Renal pelvis (tissue), 4 donors: ENCODE results near the gene RNU1-2. TPM values are rescaled to one million over a fixed set of nuclear protein-coding genes. Genes with fewer than 3 reads are reported as not detected.
"Not testable (repeated sequence)": the region's sequence is repeated elsewhere in the genome, so short reads cannot be mapped to it uniquely, and the experiment has no call there.

Experiments used
- DNase-seq: peaks from one replicate; pipeline ENCODE4 v3.0.0-alpha.2; 2013
- polyA plus RNA-seq, 3 donors: library from polyadenylated mRNA; unstranded; fragments of 120-200 nt; gene quantifications; one replicate each; pipeline ENCODE4 v1.2.1, GENCODE V29; 2013; ENCODE audit not compliant: insufficient read length in 3 of 3

Gene RNU1-2
- polyA plus RNA-seq, 3 donors, result not detected

DNA sequence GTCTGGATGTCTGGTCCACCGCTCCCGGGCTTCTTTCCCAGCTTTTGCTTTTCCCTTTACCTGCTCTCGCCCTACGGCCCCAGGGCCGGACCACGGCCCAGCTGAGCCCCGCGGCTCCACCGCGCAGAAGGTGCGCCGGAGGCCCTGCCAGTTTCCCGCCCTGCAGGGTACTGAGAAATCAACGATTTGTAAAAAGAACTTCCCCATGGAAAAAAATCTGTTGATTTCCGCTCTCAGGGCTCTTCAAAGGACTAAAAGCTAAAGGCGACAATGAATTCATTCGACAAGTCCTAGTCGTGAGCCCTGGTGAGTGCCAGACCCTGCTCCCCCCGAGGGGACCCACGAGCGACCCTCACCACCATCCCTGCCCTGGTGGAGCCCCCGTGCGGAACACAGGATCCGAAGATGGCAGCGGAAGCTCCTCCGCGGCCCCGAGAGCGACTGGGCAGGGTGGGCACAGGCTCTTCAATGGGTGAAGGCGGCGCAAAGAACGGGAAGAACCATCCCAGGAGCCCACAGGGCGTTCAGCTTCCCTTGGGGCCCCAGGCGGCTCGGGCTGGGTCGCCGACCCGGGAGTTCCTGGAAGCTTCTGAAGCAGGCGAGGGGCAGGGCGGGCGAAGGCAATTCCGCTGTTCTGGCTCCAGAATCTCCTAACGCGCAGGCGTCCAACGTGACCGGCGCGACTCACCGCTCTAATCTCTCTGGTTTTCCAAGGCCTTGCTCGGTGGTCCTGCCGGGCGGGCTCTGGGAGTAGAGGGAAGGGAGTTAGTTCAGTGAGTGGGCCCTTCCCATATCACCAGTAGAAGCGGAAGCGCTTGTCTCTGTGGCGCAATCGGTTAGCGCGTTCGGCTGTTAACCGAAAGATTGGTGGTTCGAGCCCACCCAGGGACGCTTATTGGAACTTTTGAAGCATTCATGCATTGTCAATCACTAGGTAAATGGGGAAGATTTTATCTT lies 6.6 kb upstream of the RNU1-2 start:
- DNase-seq, result peak; percentile 85

- not testable (repeated sequence) for DNase-seq
Observed at GRCh38 chr1:16890539-16891021, 5.2 kb upstream of the RNU1-2 start.

DNA sequence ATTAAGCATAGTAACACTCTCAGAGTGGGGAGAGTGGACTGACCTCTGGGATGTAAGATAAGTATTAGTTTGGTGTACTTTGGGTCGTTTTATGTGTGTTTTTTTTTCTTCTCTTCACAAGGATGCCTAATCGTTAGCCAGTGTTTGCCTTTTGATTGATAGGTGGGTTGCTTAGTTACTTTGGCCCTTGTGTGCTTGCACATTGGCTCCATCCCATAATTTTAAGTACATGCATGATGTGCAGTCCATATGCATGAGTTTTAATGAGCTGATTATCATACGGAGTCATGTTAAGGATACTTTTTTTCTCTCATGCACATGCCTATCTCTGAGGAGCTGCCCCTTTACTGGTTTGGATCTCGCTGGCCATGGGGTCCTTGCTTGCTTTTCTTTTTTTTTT lies 4.7 kb upstream of the RNU1-2 start:
- DNase-seq, result not testable (repeated sequence)

GRCh38 chr1:16892978-16893525 lies 2.7 kb upstream of the RNU1-2 start:
- DNase-seq, result not testable (repeated sequence)

- not testable (repeated sequence) for DNase-seq
Observed at GRCh38 chr1:16893796-16894195, 2.0 kb upstream of the RNU1-2 start.

DNA sequence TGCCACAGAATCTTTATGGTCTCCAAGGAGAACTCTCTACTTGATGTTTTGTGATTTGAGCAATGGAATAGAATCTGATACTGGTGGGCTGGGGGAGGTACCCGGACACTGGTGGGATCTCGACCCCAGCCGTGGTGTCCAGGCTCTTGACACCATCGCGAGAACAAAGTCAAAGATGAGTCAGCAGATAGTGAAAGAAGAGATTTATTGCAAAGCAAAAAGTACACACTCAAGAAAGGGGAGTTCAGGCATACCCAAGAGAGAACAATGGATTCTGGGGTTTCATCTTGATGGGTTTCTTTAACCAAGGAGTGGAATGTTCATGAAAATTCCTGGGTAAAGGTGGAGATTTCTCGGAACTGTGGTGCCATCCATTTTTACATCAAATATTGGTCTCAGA lies 1.4 kb upstream of the RNU1-2 start:
- DNase-seq, result not testable (repeated sequence)

DNA sequence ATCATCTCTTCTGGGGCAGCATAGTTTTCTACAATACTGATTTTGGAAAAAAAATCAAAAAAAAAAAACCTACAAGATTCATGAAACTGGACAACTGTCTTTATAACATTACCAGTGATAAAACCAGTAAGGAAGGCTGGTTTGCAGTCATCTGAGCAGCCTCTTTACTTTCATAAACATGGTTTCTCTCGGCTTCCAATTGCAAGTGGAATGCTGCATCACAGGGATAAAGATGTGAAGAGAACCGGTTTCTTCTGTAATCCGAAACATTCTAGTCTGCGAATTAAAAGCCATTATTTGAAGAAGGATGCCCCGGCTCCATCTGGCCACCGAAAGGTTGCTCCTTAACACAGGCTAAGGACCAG lies 565 bp upstream of the RNU1-2 start:
- DNase-seq, result not testable (repeated sequence)

DNA sequence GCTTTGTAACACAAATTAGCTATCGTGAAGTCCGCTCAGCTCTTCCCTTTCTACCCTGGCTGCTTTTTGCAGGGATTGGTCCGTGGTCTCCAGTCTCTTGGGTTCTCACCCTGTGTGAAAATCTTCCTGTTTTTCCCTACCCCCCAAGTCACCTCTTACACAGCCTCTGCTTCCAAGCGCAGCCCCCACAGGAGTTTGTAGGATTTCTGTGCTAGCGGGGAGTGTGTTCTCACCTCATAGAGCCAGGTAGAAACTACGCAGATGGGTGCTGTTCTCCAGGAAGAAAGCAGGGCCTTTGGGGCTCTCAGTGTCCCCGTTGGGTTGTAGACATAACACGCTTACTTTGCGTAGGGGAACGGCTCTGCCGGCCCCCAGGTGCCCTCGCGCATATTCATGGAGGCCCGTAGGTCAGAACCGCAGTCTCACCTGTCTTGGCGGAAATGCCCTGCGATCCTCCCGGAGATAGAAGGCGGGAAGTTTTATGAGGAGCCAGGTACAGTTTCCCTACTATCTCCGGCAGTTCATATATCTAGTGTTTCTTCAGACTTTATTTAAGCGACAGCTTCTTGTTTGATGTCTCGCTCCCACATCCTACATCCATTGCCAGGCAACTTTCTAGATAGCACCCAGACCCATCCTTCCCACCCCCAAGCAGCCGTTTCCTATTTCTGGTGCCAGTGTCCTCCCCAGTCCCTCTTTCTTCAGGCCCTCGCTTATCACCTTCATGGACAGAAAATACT lies 706 bp downstream of the RNU1-2 start:
- not testable (repeated sequence) for DNase-seq

DNA sequence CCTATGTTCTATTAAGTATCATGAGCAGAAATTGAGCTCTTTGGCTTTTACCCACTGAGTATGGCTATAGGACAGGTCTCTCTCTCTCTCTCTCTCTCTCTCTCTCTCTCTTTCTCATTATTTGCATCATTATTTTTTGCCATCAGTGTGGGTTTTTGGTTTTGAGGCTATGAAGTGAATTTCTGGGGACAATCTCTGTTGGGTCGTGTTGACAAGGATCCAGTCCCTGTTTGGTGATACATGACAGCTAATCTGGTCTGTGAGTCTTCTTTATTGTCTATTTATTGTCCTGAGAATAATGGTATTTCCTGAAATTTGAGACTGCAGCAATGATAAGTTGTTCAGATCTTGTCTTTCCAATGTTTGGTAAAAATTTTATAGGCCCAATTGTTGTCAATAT lies 1.9 kb downstream of the RNU1-2 start:
- not testable (repeated sequence) for DNase-seq

GRCh38 chr1:16898298-16898697 lies 2.5 kb downstream of the RNU1-2 start:
- DNase-seq, result not testable (repeated sequence)

- not testable (repeated sequence) for DNase-seq
Observed at GRCh38 chr1:16899020-16899419, 3.2 kb downstream of the RNU1-2 start.

GRCh38 chr1:16900751-16901150 lies 5.0 kb downstream of the RNU1-2 start:
- DNase-seq, result no peak

- not testable (repeated sequence) for DNase-seq
Observed at GRCh38 chr1:16901371-16901770, 5.6 kb downstream of the RNU1-2 start.

GRCh38 chr1:16903054-16903453 lies 7.3 kb downstream of the RNU1-2 start:
- DNase-seq, result no peak

GRCh38 chr1:16903458-16903796 lies 7.6 kb downstream of the RNU1-2 start:
- DNase-seq, result no peak

DNA sequence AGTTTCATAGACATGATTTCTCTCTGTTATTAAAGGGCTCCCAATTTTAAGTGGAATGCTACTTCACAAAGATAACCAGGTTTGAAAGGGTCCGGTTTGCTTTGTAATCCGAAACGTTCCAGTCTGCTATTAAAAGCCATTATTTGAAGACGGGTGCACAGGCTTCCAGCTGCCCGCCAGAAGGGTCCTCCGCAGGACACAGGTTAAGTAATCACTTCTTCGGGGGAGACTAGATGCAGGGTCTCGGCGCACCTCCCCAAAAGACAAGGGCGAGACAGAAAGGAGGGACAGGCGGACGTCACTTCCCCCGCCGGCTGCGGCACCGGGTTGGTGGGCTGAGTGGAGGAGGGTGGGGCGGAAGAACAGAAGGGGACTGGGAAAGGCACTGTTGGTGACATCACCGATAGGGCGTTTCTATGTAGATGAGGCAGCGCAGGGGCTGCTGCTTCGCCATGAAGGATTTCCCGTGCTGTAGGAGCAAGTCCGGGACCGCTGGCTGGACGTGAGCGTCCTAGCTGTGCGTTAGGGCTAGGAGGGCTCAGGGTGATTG lies 8.9 kb downstream of the RNU1-2 start:
- DNase-seq, result peak; percentile 99

DNA sequence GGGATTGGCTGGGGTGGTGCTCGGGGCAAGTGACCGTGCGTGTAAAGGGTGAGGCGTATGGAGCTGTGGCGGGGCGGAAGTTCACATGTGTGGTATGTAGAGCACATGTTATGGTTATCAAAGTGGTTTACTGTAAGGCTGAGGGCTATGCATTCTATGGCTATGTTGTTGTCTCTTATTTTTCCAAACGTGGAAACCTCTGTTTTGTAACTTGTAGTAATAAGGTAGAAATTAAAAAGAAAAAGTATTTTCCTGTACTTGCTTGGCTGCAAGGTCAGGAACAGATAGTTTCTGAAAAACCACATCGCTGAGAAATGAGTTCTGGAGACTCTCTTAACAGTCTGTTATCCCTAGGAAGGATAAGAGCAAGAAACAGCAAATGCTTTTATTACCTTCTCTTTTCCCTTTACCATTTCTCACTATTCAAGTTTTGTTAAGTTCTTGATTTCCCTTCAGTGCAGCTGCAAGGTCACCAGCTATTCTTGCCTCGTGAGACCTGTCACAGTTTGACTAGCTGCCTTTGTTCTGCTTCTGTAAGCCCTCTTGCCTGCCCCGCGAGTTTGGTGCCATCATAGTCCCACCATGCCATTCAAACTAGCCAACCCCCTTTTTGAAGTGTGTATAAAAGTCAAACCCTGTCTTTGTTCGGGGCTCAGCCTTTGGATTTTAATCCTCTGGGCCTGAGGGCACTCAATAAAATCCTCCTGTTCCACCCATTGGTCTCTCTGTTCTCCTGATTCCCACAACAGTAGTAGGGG lies 9.5 kb downstream of the RNU1-2 start:
- DNase-seq, result no peak

DNA sequence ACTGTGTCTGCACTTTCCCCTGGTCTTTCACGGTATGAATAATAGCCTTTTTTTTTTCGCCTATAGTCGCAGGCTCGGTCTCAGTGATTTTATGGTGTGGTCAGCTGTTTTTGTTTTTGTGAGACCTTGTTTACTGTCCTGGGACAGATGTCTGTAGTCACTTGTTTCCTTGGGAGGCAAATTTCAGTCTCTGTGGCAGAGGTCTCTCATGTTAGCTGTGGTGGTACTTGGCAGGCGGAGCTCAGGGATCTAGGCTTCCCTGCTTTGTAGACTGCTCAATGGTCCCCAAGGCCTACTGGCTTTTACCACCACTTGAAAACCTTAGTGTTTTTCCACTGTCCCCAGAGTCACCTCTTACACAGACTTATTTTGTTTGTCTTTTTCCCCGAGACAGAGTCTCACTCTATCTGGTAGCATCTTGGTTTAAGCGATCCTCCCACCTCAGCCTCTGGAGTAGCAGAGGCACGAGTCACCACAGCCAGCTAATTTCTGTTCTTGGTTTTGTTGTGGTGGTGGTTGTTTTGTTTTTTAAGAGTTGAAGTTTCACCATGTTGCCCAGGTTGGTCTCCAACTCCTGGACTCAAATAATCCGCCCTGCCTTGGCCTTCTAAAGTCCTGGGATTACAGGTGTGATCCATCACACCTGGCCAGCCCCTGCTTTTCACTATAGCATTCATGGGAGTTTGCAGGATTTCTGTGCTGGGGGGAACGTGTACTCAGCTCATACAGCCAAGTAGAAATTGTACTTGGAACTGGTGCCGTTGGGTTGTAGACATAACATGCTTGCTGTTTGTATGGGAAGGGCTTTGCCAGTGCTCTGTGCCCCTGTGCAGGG lies 10.3 kb downstream of the RNU1-2 start:
- no peak for DNase-seq

- DNase-seq, result no peak
Observed at GRCh38 chr1:16906873-16907272, 11.1 kb downstream of the RNU1-2 start.
